ENCODE data around the gene ZMIZ1.

Gene ZMIZ1

GRCh38 chr10:79116801-79117723 is 48.3 kb downstream of the ZMIZ1 start:
- no peak for DNase-seq (ENCODE audit: low read depth)

GRCh38 chr10:79118286-79119202 is 49.8 kb downstream of the ZMIZ1 start:
- no peak for DNase-seq (ENCODE audit: low read depth)

- no peak for DNase-seq (ENCODE audit: low read depth)
These were observed 50.5 kb downstream of the ZMIZ1 start for GRCh38 chr10:79119306-79119705.

DNA sequence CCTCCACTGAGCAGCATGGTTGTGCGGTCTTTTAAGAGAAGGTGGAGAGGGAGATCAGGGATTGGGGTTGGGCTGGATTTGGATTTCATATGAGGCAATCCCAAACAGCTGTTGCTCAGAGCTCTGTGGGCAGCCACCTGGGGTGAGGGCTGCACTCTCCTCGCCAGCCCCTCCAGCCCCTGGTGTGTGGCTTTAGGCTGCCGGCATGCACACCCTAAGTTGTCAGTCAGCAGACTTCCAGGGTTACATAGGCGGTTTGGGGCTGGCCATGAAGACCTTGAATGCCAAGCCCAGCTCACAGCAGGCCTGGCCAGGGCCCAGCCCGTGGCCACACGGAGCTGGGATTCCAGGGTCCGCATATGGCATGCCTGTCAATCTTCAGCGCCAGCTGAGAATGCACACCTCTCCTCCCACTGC is 54.8 kb downstream of the ZMIZ1 start:
- no peak for DNase-seq (ENCODE audit: low read depth)

GRCh38 chr10:79124066-79124465 is 55.3 kb downstream of the ZMIZ1 start:
- no peak for DNase-seq (ENCODE audit: low read depth)

DNA sequence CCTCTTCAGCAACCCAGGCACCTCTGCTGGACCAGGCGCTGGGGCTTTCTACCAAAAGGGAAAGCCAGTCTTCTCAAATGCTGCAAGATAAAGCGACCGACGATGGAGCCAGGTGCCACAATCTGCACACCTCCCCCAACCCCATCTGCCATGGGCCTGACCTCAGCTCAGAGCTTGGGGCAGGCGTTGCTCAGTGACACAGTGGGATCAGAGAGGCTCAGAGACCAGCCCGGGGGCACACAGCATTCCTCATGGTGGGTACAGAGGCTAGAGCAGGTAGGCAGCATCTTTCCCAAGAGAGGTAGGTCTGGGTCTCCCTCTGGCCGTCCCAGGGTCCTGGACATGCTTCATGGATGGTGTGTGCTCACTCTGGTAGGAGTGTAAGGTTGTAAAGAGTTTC is 56.3 kb downstream of the ZMIZ1 start:
- DNase-seq (ENCODE audit: low read depth), result no peak

GRCh38 chr10:79126351-79127080 is 57.8 kb downstream of the ZMIZ1 start:
- DNase-seq (ENCODE audit: low read depth), result no peak

GRCh38 chr10:79127151-79127961 is 58.6 kb downstream of the ZMIZ1 start:
- DNase-seq (ENCODE audit: low read depth), result peak; percentile 88

- no peak for DNase-seq (ENCODE audit: low read depth)
These were observed 59.6 kb downstream of the ZMIZ1 start for GRCh38 chr10:79128241-79128922.

GRCh38 chr10:79128923-79129305 is 60.1 kb downstream of the ZMIZ1 start:
- DNase-seq (ENCODE audit: low read depth), result no peak

- peak; percentile 57 for DNase-seq (ENCODE audit: low read depth)
These were observed 60.7 kb downstream of the ZMIZ1 start for GRCh38 chr10:79129361-79129997.

GRCh38 chr10:79130255-79130654 is 61.5 kb downstream of the ZMIZ1 start:
- no peak for DNase-seq (ENCODE audit: low read depth)

- no peak for DNase-seq (ENCODE audit: low read depth)
These were observed 62.1 kb downstream of the ZMIZ1 start for GRCh38 chr10:79130846-79131245.

DNA sequence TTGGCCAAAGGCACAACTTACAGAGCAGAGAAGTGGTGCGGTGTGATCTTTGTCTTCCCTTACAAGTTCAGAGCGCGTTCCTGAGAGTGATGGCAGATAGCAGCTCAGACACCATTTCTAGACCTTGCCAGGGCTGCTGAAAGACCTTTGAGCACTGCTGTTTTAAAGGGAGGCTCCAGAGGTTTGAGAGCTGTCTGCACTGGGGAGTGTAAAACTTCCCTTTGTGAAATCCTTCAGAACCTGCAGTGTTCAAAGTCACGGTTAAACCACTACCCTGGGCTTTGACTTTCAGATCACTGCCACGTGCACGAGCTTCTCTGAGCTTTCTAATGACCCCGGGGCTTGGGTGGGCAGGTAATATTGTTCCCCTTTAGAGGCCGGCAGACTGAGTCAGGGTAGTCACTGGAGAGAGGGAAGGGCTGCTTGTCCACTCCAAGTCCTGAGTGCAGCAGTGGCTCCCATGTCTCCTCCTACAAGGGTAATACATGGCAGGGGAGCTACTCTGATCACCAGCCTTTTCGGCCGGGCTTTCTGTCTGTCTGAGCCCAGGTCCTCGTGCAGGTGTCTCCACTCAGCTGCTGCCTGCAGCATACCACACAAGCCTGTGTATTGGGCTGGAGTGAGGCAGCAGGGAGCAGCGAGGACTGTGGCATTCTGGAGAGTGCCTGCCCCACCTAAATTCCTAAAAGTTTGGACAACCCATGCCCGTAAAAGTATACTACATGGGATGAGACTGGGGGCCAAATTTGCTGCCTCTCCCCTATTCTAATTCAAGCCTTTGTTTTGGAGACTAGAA is 63.3 kb downstream of the ZMIZ1 start:
- no peak for DNase-seq (ENCODE audit: low read depth)

- no peak for DNase-seq (ENCODE audit: low read depth)
These were observed 64.1 kb downstream of the ZMIZ1 start for GRCh38 chr10:79132681-79133381.

DNA sequence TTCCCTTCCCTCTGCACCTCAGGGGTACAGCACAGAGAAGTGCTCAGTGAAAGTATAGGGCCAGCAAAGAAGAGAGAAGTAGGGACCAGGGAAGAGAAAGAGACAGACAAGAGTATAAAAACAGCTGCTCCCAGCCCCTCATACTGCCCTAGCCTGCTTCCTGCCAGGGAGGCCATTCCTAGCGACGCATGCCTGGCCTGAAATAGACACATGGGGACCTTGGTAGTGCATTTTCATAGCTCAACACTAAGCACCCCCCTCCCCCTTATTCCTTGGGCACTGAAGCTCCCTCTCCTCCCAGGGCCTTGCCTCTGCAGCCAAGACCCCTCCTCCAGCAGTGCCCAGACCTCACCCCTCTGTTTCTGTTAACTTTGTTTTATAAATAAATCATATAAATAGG is 64.7 kb downstream of the ZMIZ1 start:
- no peak for DNase-seq (ENCODE audit: low read depth)

- DNase-seq (ENCODE audit: low read depth), result no peak
These were observed 67.0 kb downstream of the ZMIZ1 start for GRCh38 chr10:79135790-79136189.

DNA sequence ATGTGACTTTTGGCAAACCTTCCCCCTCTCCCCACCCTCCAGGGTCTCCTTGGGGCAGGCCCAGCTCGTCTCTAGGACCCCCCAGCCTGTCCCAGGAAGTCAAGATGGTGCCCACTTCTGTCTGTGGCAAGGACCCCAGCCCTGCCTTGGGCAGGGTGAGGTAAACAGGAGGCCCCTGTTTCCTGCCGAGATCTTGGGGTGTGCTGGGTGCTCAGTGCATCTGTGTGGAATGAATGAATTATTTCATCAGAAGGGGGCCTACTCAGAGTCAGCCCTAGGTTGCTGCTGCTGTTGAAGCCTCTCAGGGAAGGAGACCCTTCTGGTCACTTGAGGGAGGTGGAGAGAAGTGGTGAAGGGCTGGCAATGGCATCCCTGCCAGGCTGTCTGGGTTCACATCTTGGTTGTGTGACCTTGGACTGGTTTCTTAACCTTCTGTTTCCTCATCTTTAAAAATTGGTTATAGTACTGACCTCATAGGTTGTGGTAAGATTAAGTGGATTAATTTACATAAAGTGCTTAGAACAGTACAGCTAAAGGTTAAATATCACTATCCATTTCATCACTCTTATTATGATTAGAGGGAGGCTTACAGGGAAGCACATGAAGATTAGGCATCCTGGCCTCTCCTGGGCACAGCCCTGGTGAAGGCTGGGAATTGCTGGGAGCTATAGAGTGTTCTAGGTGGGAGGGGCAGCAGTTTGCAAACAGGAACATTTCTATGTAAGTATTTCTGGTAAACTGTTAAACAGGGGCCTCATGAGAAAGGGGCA is 67.7 kb downstream of the ZMIZ1 start:
- no peak for DNase-seq (ENCODE audit: low read depth)

Measured in iris pigment epithelial cell (primary cell).